ENCODE measurements around the gene TEX26.

GRCh38 chr13:30910676-30911075, 21.8 kb upstream of the TEX26 start:
- TF ChIP-seq, protein P1, sequence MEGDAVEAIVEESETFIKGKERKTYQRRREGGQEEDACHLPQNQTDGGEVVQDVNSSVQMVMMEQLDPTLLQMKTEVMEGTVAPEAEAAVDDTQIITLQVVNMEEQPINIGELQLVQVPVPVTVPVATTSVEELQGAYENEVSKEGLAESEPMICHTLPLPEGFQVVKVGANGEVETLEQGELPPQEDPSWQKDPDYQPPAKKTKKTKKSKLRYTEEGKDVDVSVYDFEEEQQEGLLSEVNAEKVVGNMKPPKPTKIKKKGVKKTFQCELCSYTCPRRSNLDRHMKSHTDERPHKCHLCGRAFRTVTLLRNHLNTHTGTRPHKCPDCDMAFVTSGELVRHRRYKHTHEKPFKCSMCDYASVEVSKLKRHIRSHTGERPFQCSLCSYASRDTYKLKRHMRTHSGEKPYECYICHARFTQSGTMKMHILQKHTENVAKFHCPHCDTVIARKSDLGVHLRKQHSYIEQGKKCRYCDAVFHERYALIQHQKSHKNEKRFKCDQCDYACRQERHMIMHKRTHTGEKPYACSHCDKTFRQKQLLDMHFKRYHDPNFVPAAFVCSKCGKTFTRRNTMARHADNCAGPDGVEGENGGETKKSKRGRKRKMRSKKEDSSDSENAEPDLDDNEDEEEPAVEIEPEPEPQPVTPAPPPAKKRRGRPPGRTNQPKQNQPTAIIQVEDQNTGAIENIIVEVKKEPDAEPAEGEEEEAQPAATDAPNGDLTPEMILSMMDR (IDR thresholded peaks at IDR 0.05; ENCODE audit: insufficient read depth, low read length, poor library complexity, severe bottlenecking), result no peak
- TF ChIP-seq EZH2phosphoT487 (conservative IDR thresholded peaks at IDR 0.05; ENCODE audit: low read length), result no peak
